Neuronal stem cell (in vitro differentiated cells): ENCODE data around the gene RDX.
"Not testable (repeated sequence)": the region's sequence is repeated elsewhere in the genome, so short reads cannot be mapped to it uniquely, and the experiment has no call there.

Source experiments
- DNase-seq: peaks from one replicate; pipeline ENCODE4 v3.0.0-alpha.2; 2013; ENCODE audit warnings: low spot score
- H2AFZ ChIP-seq: one replicate; pipeline ENCODE4 v1.6.1; 2013; ENCODE audit warnings: mild to moderate bottlenecking, low read length, inconsistent platforms
- H2AK5ac ChIP-seq: 2 replicates; pipeline ENCODE4 v1.6.1; 2013; ENCODE audit warnings: low read depth, mild to moderate bottlenecking, inconsistent platforms, low read length, moderate library complexity, mixed read lengths
- H2BK120ac ChIP-seq: 2 replicates; pipeline ENCODE4 v1.6.1; 2013; ENCODE audit warnings: low read depth, mild to moderate bottlenecking, inconsistent platforms, low read length, moderate library complexity, mixed read lengths
- H2BK12ac ChIP-seq: one replicate; pipeline ENCODE4 v1.6.1; 2013; ENCODE audit warnings: low read length, inconsistent platforms
- H2BK15ac ChIP-seq: 2 replicates; pipeline ENCODE4 v1.6.1; 2013; ENCODE audit warnings: mild to moderate bottlenecking, low read length, inconsistent platforms, mixed read lengths
- H2BK5ac ChIP-seq: one replicate; pipeline ENCODE4 v1.6.1; 2013; ENCODE audit warnings: inconsistent platforms, mild to moderate bottlenecking, low read length, moderate library complexity
- H3K14ac ChIP-seq: one replicate; pipeline ENCODE4 v1.6.1; 2013; ENCODE audit warnings: low read length, inconsistent platforms
- H3K18ac ChIP-seq: 2 replicates; pipeline ENCODE4 v1.6.1; 2013; ENCODE audit warnings: low read length, inconsistent platforms
- H3K23ac ChIP-seq: 2 replicates; pipeline ENCODE4 v1.6.1; 2013; ENCODE audit warnings: low read depth, mild to moderate bottlenecking, mixed read lengths, low read length, inconsistent platforms; ENCODE audit not compliant: poor library complexity
- H3K27ac ChIP-seq: replicated peaks from 3 replicates; pipeline ENCODE4 v1.5.1; 2013; ENCODE audit warnings: low read length, inconsistent platforms
- H3K27me3 ChIP-seq, 3 experiments: 2 replicates each; pipeline ENCODE4 v1.6.1; 2013; ENCODE audit warnings: low read length in 3 of 3, mild to moderate bottlenecking in 2 of 3, inconsistent platforms in 1 of 3, low read depth in 1 of 3, mixed read lengths in 1 of 3, moderate library complexity in 1 of 3; ENCODE audit not compliant: control insufficient read depth in 3 of 3, insufficient read depth in 3 of 3
- H3K36me3 ChIP-seq, 2 donors: replicated peaks in 1 of 2; 2 replicates each; pipeline ENCODE4 v1.6.1; 2013; ENCODE audit warnings: low read length in 2 of 2; ENCODE audit not compliant: control insufficient read depth in 2 of 2, insufficient read depth in 2 of 2
- H3K4ac ChIP-seq: 2 replicates; pipeline ENCODE4 v1.6.1; 2013; ENCODE audit warnings: inconsistent platforms, mild to moderate bottlenecking, low read length, moderate library complexity
- H3K4me1 ChIP-seq, 2 donors: 1 replicate in 1 of 2; 2 replicates in 1 of 2; pipeline ENCODE4 v1.6.1; 2013; ENCODE audit warnings: low read length in 2 of 2, low read depth in 1 of 2; ENCODE audit not compliant: control insufficient read depth in 2 of 2, insufficient read depth in 1 of 2
- H3K4me2 ChIP-seq: one replicate; pipeline ENCODE4 v1.6.1; 2013; ENCODE audit warnings: mild to moderate bottlenecking, low read length, inconsistent platforms; ENCODE audit not compliant: insufficient read depth, poor library complexity, severe bottlenecking
- H3K4me3 ChIP-seq, 2 donors: 2 replicates each; pipeline ENCODE4 v1.5.1; 2013; ENCODE audit warnings: low read length in 2 of 2, mild to moderate bottlenecking in 2 of 2, inconsistent platforms in 1 of 2, moderate library complexity in 1 of 2
- H3K79me1 ChIP-seq: one replicate; pipeline ENCODE4 v1.6.1; 2013; ENCODE audit warnings: low read depth, mild to moderate bottlenecking, inconsistent platforms, low read length, moderate library complexity
- H3K9ac ChIP-seq: one replicate; pipeline ENCODE4 v1.6.1; 2013; ENCODE audit warnings: mild to moderate bottlenecking, low read depth, low read length, inconsistent platforms; ENCODE audit not compliant: poor library complexity
- H3K9me3 ChIP-seq, 2 donors: replicated peaks in 1 of 2; 2 replicates each; pipeline versions ENCODE3 to v1.6.1; 2013; ENCODE audit warnings: low read length in 2 of 2, mild to moderate bottlenecking in 2 of 2, inconsistent platforms in 1 of 2, low read depth in 1 of 2, mixed read lengths in 1 of 2, moderate library complexity in 1 of 2; ENCODE audit not compliant: control insufficient read depth in 2 of 2, insufficient read depth in 1 of 2
- H4K8ac ChIP-seq: one replicate; pipeline ENCODE4 v1.6.1; 2013; ENCODE audit warnings: low read depth, mild to moderate bottlenecking, inconsistent platforms, low read length, moderate library complexity
- H4K91ac ChIP-seq: one replicate; pipeline ENCODE4 v1.6.1; 2013; ENCODE audit warnings: low read length, low read depth, mild to moderate bottlenecking, inconsistent platforms; ENCODE audit not compliant: poor library complexity
- WGBS, 2 donors: extraction: QIAGEN DNeasy Blood & Tissue Kit; methylation state at CpG; one replicate each; pipeline ENCODE4 v1.1.7; 2013; ENCODE audit warnings: missing lambda C conversion rate in 2 of 2, mixed read lengths in 1 of 2; ENCODE audit not compliant: insufficient read length in 2 of 2, insufficient replicate concordance in 1 of 2; ENCODE audit errors: extremely low coverage in 2 of 2; 5-methylcytosine and 5-hydroxymethylcytosine counted together

The RDX gene

GRCh38 chr11:110292146-110292545 lies 4.3 kb downstream of the RDX start:
- H3K9me3 ChIP-seq, H2BK5ac ChIP-seq, H3K4ac ChIP-seq, H3K4me3 ChIP-seq, H3K4me2 ChIP-seq, H3K18ac ChIP-seq, H3K23ac ChIP-seq, H3K79me1 ChIP-seq, H3K27ac ChIP-seq, H2BK15ac ChIP-seq, H2BK12ac ChIP-seq, H3K27me3 ChIP-seq, H2AK5ac ChIP-seq, H3K9ac ChIP-seq, DNase-seq, H3K14ac ChIP-seq, H2AFZ ChIP-seq, H2BK120ac ChIP-seq, H4K91ac ChIP-seq, H4K8ac ChIP-seq: not testable (repeated sequence)
- H3K36me3 ChIP-seq = peaks cover 0 to 12% of the 10 kb centered on the region in 2 donors
- peaks cover 2 to 11% of the 10 kb centered on the region in 2 donors for H3K4me1 ChIP-seq
- no CpG with 5 or more reads among the region's 4 CpGs for WGBS, 2 donors

- no peak overlapping the region for H3K14ac ChIP-seq
- H3K36me3 ChIP-seq = peaks cover 0 to 15% of the 10 kb centered on the region in 2 donors
- no peak for DNase-seq
- H3K79me1 ChIP-seq = peaks cover 1% of the 10 kb centered on the region
- no peak overlapping the region for H2BK12ac ChIP-seq
- H2BK5ac ChIP-seq = no peak overlapping the region
- H3K9ac ChIP-seq = no peak overlapping the region
- no peak overlapping the region for H3K18ac ChIP-seq
- no peak overlapping the region for H2BK120ac ChIP-seq
- no peak overlapping the region for H3K23ac ChIP-seq
- no peak overlapping the region for H3K4ac ChIP-seq
- no peak overlapping the region for H2AK5ac ChIP-seq
- H2AFZ ChIP-seq = no peak overlapping the region
- H4K8ac ChIP-seq = no peak overlapping the region
- H3K4me2 ChIP-seq = no peak overlapping the region
- peaks cover 0 to 3% of the 10 kb centered on the region in 2 donors for H3K9me3 ChIP-seq
- H2BK15ac ChIP-seq = no peak overlapping the region
- no peak overlapping the region for H3K27ac ChIP-seq
- H3K4me3 ChIP-seq = no peak overlapping the region
- H3K27me3 ChIP-seq = no peaks in the 10 kb centered on the region
- no CpG with 5 or more reads among the region's 7 CpGs for WGBS, 2 donors
- no peak overlapping the region for H4K91ac ChIP-seq
- H3K4me1 ChIP-seq = peaks cover 0 to 9% of the 10 kb centered on the region in 2 donors
These were observed 5.7 kb downstream of the RDX start for GRCh38 chr11:110290591-110291334.

GRCh38 chr11:110289472-110289871 lies 6.9 kb downstream of the RDX start:
- no peak overlapping the region for H3K27ac ChIP-seq
- no peak overlapping the region for H3K14ac ChIP-seq
- no peak for DNase-seq
- no peak overlapping the region for H2BK5ac ChIP-seq
- no peak overlapping the region for H2BK12ac ChIP-seq
- no peak overlapping the region for H3K18ac ChIP-seq
- peaks cover 0 to 7% of the 10 kb centered on the region in 2 donors for H3K9me3 ChIP-seq
- H3K4ac ChIP-seq = no peak overlapping the region
- H4K8ac ChIP-seq = no peak overlapping the region
- no peaks in the 10 kb centered on the region for H3K27me3 ChIP-seq
- peaks cover 1% of the 10 kb centered on the region for H3K79me1 ChIP-seq
- no peak overlapping the region for H3K9ac ChIP-seq
- peaks cover 0 to 6% of the 10 kb centered on the region in 2 donors for H3K4me1 ChIP-seq
- no peak overlapping the region for H2BK15ac ChIP-seq
- no peak overlapping the region for H4K91ac ChIP-seq
- H2BK120ac ChIP-seq = no peak overlapping the region
- H3K23ac ChIP-seq = no peak overlapping the region
- peaks cover 0 to 15% of the 10 kb centered on the region in 2 donors for H3K36me3 ChIP-seq
- H2AK5ac ChIP-seq = no peak overlapping the region
- H2AFZ ChIP-seq = no peak overlapping the region
- no peak overlapping the region for H3K4me2 ChIP-seq
- no peak overlapping the region for H3K4me3 ChIP-seq
- no CpG with 5 or more reads among the region's 10 CpGs for WGBS, 2 donors

- no peak overlapping the region for H4K8ac ChIP-seq
- peaks cover 3% of the 10 kb centered on the region for H3K79me1 ChIP-seq
- no peak overlapping the region for H3K18ac ChIP-seq
- no peak overlapping the region for H2BK120ac ChIP-seq
- H3K27me3 ChIP-seq = no peaks in the 10 kb centered on the region
- H4K91ac ChIP-seq = no peak overlapping the region
- H3K23ac ChIP-seq = no peak overlapping the region
- H3K4me2 ChIP-seq = no peak overlapping the region
- no peaks in the 10 kb centered on the region for H3K4me1 ChIP-seq
- H3K14ac ChIP-seq = no peak overlapping the region
- H2AK5ac ChIP-seq = no peak overlapping the region
- no peak overlapping the region for H3K4me3 ChIP-seq
- no peak overlapping the region for H3K27ac ChIP-seq
- no CpG with 5 or more reads among the region's 1 CpG for WGBS, 2 donors
- no peak for DNase-seq
- no peak overlapping the region for H2AFZ ChIP-seq
- no peak overlapping the region for H2BK12ac ChIP-seq
- H3K9me3 ChIP-seq = peaks cover 0 to 10% of the 10 kb centered on the region in 2 donors
- H3K4ac ChIP-seq = no peak overlapping the region
- peaks cover 0 to 12% of the 10 kb centered on the region in 2 donors for H3K36me3 ChIP-seq
- no peak overlapping the region for H2BK15ac ChIP-seq
- H2BK5ac ChIP-seq = no peak overlapping the region
- H3K9ac ChIP-seq = no peak overlapping the region
These were observed 8.9 kb downstream of the RDX start for GRCh38 chr11:110287537-110287936.
